ENCODE data around the gene MYADML2.

Gene MYADML2

GRCh38 chr17:81976332-81977210, 29.5 kb upstream of the MYADML2 start:
- Histone ChIP-seq H3K4me3 (ENCODE audit: insufficient read depth, low read length, poor library complexity, severe bottlenecking) (peak overlapping the region; percentile 88), H4K20me1 (ENCODE audit: low read depth, low read length) (no peaks in the 10 kb centered on the region), H3K36me3 (ENCODE audit: low read length) (no peaks in the 10 kb centered on the region), H3K27ac (ENCODE audit: low read depth, low read length) (peak overlapping the region; percentile 72), H3F3A (ENCODE audit: insufficient read depth) (no peaks in the 10 kb centered on the region; the same call in 1 of the 2 replicates), H3K4me2 (ENCODE audit: low read depth, low read length, poor library complexity, severe bottlenecking) (peak overlapping the region; percentile 80), H3K9me3 (ENCODE audit: insufficient read depth, low read length) (peaks cover 4% of the 10 kb centered on the region; the same call in 1 of the 2 replicates), H3K79me2 (ENCODE audit: insufficient read depth, low read length) (peaks cover 9% of the 10 kb centered on the region; the same call in 1 of the 2 replicates), H3K27me3 (ENCODE audit: low read length) (no peaks in the 10 kb centered on the region), H2AFZ (ENCODE audit: low read depth, low read length, severe bottlenecking) (peak overlapping the region; percentile 55), H3K9ac (ENCODE audit: low read length) (peak overlapping the region; percentile 93), H3K9me2 (replicated peaks; ENCODE audit: insufficient read depth, low read length) (no peaks in the 10 kb centered on the region)
- no peak for TF ChIP-seq EZH2phosphoT487 (conservative IDR thresholded peaks at IDR 0.05; ENCODE audit: low read length)
- TF ChIP-seq, protein P1, sequence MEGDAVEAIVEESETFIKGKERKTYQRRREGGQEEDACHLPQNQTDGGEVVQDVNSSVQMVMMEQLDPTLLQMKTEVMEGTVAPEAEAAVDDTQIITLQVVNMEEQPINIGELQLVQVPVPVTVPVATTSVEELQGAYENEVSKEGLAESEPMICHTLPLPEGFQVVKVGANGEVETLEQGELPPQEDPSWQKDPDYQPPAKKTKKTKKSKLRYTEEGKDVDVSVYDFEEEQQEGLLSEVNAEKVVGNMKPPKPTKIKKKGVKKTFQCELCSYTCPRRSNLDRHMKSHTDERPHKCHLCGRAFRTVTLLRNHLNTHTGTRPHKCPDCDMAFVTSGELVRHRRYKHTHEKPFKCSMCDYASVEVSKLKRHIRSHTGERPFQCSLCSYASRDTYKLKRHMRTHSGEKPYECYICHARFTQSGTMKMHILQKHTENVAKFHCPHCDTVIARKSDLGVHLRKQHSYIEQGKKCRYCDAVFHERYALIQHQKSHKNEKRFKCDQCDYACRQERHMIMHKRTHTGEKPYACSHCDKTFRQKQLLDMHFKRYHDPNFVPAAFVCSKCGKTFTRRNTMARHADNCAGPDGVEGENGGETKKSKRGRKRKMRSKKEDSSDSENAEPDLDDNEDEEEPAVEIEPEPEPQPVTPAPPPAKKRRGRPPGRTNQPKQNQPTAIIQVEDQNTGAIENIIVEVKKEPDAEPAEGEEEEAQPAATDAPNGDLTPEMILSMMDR (IDR thresholded peaks at IDR 0.05; ENCODE audit: insufficient read depth, low read length, poor library complexity, severe bottlenecking): no peak

- Histone ChIP-seq H4K20me1 (ENCODE audit: low read depth, low read length) (no peaks in the 10 kb centered on the region), H3K36me3 (ENCODE audit: low read length) (no peaks in the 10 kb centered on the region), H3K9me3 (ENCODE audit: insufficient read depth, low read length) (peaks cover 4% of the 10 kb centered on the region; the same call in 1 of the 2 replicates), H2AFZ (ENCODE audit: low read depth, low read length, severe bottlenecking) (no peak overlapping the region), H3F3A (ENCODE audit: insufficient read depth) (peaks cover 3% of the 10 kb centered on the region; the same call in 1 of the 2 replicates), H3K4me3 (ENCODE audit: insufficient read depth, low read length, poor library complexity, severe bottlenecking) (no peak overlapping the region), H3K9ac (ENCODE audit: low read length) (no peak overlapping the region), H3K27ac (ENCODE audit: low read depth, low read length) (no peak overlapping the region), H3K4me2 (ENCODE audit: low read depth, low read length, poor library complexity, severe bottlenecking) (no peak overlapping the region), H3K27me3 (ENCODE audit: low read length) (no peaks in the 10 kb centered on the region), H3K79me2 (ENCODE audit: insufficient read depth, low read length) (peaks cover 7% of the 10 kb centered on the region; the same call in 1 of the 2 replicates), H3K9me2 (replicated peaks; ENCODE audit: insufficient read depth, low read length) (no peaks in the 10 kb centered on the region)
- TF ChIP-seq, protein P1 (IDR thresholded peaks at IDR 0.05; ENCODE audit: insufficient read depth, low read length, poor library complexity, severe bottlenecking): no peak
- no peak for TF ChIP-seq EZH2phosphoT487 (conservative IDR thresholded peaks at IDR 0.05; ENCODE audit: low read length)
Observed at GRCh38 chr17:81973432-81973831, 26.4 kb upstream of the MYADML2 start.

- H3K9me3 ChIP-seq (ENCODE audit: insufficient read depth, low read length): peaks cover 4% of the 10 kb centered on the region; the same call in 1 of the 2 replicates
- no peak overlapping the region for H2AFZ ChIP-seq (ENCODE audit: low read depth, low read length, severe bottlenecking)
- peaks cover 33% of the 10 kb centered on the region for H3F3A ChIP-seq (ENCODE audit: insufficient read depth)
- H3K27ac ChIP-seq (ENCODE audit: low read depth, low read length): no peak overlapping the region
- H3K4me3 ChIP-seq (ENCODE audit: insufficient read depth, low read length, poor library complexity, severe bottlenecking): no peak overlapping the region
- no peak overlapping the region for H3K4me2 ChIP-seq (ENCODE audit: low read depth, low read length, poor library complexity, severe bottlenecking)
- H3K36me3 ChIP-seq (ENCODE audit: low read length): no peaks in the 10 kb centered on the region
- H3K27me3 ChIP-seq (ENCODE audit: low read length): no peaks in the 10 kb centered on the region
- no peaks in the 10 kb centered on the region for H3K9me2 ChIP-seq (replicated peaks; ENCODE audit: insufficient read depth, low read length)
- no peaks in the 10 kb centered on the region for H4K20me1 ChIP-seq (ENCODE audit: low read depth, low read length)
- TF ChIP-seq, protein P1 (IDR thresholded peaks at IDR 0.05; ENCODE audit: insufficient read depth, low read length, poor library complexity, severe bottlenecking): no peak
- TF ChIP-seq EZH2phosphoT487 (conservative IDR thresholded peaks at IDR 0.05; ENCODE audit: low read length): no peak
- H3K79me2 ChIP-seq (ENCODE audit: insufficient read depth, low read length): no peaks in the 10 kb centered on the region
- H3K9ac ChIP-seq (ENCODE audit: low read length): no peak overlapping the region
Observed at GRCh38 chr17:81968850-81969812, 22.1 kb upstream of the MYADML2 start.

Data from SU-DHL-6 (cell line).